Ovary (tissue), 9 donors: Measurements from ENCODE around the gene GTPBP8. TPM values are rescaled to one million over a fixed set of nuclear protein-coding genes. Genes with fewer than 3 reads are reported as not detected.

ENCODE experiments used
- DNase-seq, 5 donors: peaks; one replicate each; pipeline ENCODE4 v3.0.0-alpha.2; 2019 to 2020
- H3K27ac ChIP-seq, 2 donors: fragments of 200-600 bp; one replicate each; pipeline versions ENCODE4 v1.5.1 to v1.8.0; 2019 to 2022
- H3K27me3 ChIP-seq: fragments of 200-600 bp; one replicate; pipeline ENCODE4 v1.8.0; 2022
- H3K36me3 ChIP-seq: fragments of 200-600 bp; sonication (generic); one replicate; pipeline ENCODE4 v1.5.1; 2019
- H3K4me1 ChIP-seq: one replicate; pipeline ENCODE4 v1.8.1; 2013; ENCODE audit warnings: mild to moderate bottlenecking, moderate library complexity; ENCODE audit not compliant: insufficient read depth
- H3K4me3 ChIP-seq: fragments of 200-600 bp; sonication (generic); one replicate; pipeline ENCODE4 v1.5.1; 2017
- H3K9me3 ChIP-seq, 2 donors: fragments of 200-600 bp in 1 of 2; sonication (generic) in 1 of 2; one replicate each; pipeline versions ENCODE4 v1.5.1 to v1.8.1; 2013 to 2019; ENCODE audit warnings: mild to moderate bottlenecking in 1 of 2, moderate library complexity in 1 of 2
- EP300 ChIP-seq: sonication (generic); formaldehyde crosslinking; IDR thresholded peaks from one replicate; pipeline ENCODE4 v1.6.1; 2017; ENCODE audit warnings: antibody characterized with exemption
- POLR2A ChIP-seq: fragments of 450-650 bp; IDR thresholded peaks from one replicate; pipeline ENCODE4 v1.6.1; 2017; ENCODE audit warnings: antibody characterized with exemption, mild to moderate bottlenecking, moderate library complexity
- WGBS, 3 donors: extraction: QIAGEN DNeasy Blood & Tissue Kit in 1 of 3; methylation state at CpG; one replicate each; pipeline versions ENCODE4 v1.1.5 to v1.1.7; 2013 to 2017; 5-methylcytosine and 5-hydroxymethylcytosine counted together
- intact Hi-C, 4 donors: fragments of 100-400 bp; cut with DNase I; formaldehyde crosslinking; loops; one replicate each; pipeline versions ENCODE4 v1.11.0 to v1.15.1; 2022 to 2023
- polyA plus RNA-seq, 2 donors: library from polyadenylated mRNA; stranded (reverse); fragments of 200-250 nt in 1 of 2; fragments of 350-450 nt in 1 of 2; fragmentation: Illumina TruSeq in 1 of 2; extraction: RNeasy Lipid Tissue Mini Kit (QIAGEN cat#74804) in 1 of 2; gene quantifications; one replicate each; pipeline ENCODE4 v1.2.3, GENCODE V29; 2013 to 2014
- total RNA-seq, 7 donors: library from RNA; depleted of rRNA in 2 of 7; stranded (reverse); fragments of >200 nt in 2 of 7; fragmentation: NEBNext Ultra II Directional in 3 of 7; extraction: Animal tissue kit (Norgen Biotek cat#: 25700) in 3 of 7; gene quantifications; one replicate each; pipeline versions ENCODE4 v1.1.0 to v1.2.4, GENCODE V29; 2016 to 2023
- TF ChIP-seq, protein P1 (sequence below), 3 donors: fragments of 450-650 bp in 2 of 3; fragments of 200-600 bp in 1 of 3; IDR thresholded peaks; one replicate each; pipeline versions ENCODE4 v1.5.1 to v1.8.0; 2016 to 2022; ENCODE audit warnings: antibody characterized with exemption in 3 of 3, mild to moderate bottlenecking in 1 of 3
- donor health status: DM: no; HTN: no; CAD: no; lungs with moderate emphysema.
- donor health status: DM: no; HTN: no; CAD: no.
- donor health status: Bipolar disorder and iron deficiency.
- donor health status: DM: yes; HTN: yes; CAD: no.
- donor health status: DM: no; HTN: no; CAD: no.
- donor health status: DM: yes; HTN: yes; CAD: no.

The GTPBP8 gene
- total and polyA plus RNA-seq, 9 donors: 9.7 to 30.6 (median 13.0) TPM

DNA sequence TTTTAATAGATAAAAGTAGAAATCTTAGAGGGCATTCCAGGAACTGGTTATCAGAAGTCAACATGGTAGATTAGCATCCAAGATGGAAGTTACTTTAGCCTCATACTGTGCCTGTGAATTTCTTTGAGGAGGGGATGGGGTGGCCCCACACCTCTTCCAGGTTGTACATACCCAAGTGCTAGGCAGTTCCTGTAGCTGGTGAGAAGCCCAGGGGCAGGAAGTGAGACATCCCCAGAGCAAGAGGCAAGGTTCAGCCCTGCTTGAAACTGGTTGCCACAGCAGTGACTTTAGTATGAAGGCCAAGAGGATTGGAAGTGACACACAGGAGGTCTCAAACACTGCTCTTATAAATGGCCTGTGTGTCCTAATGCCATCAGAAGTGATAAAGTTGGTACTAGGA lies 11.9 kb downstream of the GTPBP8 start:
- DNase-seq: no peak
- Histone ChIP-seq H3K4me3 (no peak overlapping the region), H3K4me1 (no peaks in the 10 kb centered on the region), H3K9me3 (no peaks in the 10 kb centered on the region), H3K36me3 (no peaks in the 10 kb centered on the region), H3K27me3 (no peaks in the 10 kb centered on the region), H3K27ac (no peak overlapping the region)
- TF ChIP-seq EP300 (no peak), POLR2A (no peak)
- TF ChIP-seq, protein P1, sequence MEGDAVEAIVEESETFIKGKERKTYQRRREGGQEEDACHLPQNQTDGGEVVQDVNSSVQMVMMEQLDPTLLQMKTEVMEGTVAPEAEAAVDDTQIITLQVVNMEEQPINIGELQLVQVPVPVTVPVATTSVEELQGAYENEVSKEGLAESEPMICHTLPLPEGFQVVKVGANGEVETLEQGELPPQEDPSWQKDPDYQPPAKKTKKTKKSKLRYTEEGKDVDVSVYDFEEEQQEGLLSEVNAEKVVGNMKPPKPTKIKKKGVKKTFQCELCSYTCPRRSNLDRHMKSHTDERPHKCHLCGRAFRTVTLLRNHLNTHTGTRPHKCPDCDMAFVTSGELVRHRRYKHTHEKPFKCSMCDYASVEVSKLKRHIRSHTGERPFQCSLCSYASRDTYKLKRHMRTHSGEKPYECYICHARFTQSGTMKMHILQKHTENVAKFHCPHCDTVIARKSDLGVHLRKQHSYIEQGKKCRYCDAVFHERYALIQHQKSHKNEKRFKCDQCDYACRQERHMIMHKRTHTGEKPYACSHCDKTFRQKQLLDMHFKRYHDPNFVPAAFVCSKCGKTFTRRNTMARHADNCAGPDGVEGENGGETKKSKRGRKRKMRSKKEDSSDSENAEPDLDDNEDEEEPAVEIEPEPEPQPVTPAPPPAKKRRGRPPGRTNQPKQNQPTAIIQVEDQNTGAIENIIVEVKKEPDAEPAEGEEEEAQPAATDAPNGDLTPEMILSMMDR (IDR thresholded peaks at IDR 0.05): no peak
- intact Hi-C loops: no loop called here

DNA sequence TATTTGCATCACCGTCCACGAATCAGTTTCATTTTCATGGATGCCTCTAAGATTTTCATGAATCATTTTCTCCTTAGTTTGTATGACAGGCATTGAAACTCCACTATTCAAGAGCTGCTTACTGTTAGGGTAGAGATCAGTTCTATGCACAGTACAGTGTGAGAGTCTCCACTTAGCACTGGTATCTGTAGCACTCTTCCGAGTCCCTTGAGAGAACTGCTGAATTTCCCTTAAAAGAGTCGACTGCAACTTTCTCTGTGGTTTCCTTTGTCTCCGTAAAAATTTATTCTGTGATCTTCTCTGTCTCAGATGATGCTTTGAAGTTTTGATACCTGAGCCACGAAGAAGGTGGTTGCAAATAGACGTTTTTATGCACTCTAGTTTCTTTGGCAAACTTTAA lies 14.8 kb downstream of the GTPBP8 start:
- H3K9me3 ChIP-seq: no peaks in the 10 kb centered on the region
- intact Hi-C loops: no loop called here
- no peak overlapping the region for H3K4me3 ChIP-seq
- H3K4me1 ChIP-seq: no peaks in the 10 kb centered on the region
- TF ChIP-seq POLR2A (no peak), EP300 (no peak)
- TF ChIP-seq, protein P1 (IDR thresholded peaks at IDR 0.05): no peak
- H3K27me3 ChIP-seq: no peaks in the 10 kb centered on the region
- H3K27ac ChIP-seq: no peak overlapping the region
- no peak for DNase-seq
- WGBS, 3 donors: 75 to 82% (median 78%) methylated on average over 7 of the region's 7 CpGs
- H3K36me3 ChIP-seq: no peaks in the 10 kb centered on the region

DNA sequence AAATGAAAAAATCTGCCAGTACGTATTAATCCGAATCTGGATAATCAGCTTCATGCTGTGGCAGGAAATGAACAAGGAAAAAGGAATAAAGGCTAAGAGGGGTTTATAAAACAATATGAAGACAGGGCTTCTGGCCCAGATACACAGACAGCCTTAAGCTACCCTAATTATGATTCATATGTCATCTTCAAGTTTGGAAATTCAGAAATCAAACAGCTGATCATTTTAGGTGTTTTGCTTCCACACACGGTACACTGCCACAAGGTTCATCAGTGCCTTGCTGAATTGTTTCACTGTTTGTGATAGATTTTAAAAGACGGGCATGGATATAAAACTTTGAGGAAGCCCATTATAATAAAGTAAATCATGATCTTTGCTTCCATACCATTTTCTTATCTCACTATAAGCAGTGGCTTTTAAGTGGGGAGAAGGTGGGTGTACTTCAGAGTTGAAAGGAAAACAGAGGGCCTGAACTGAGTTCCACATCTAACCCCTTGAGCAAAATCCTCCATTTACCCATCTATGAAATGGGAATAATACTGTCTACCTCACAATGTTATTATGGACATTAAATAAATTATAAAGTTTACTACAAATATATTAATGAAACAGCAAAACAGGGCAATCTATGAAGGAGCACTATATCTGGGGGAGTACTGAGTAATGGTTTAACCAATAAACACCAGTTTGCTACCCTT lies 15.7 kb downstream of the GTPBP8 start:
- H3K27me3 ChIP-seq: no peaks in the 10 kb centered on the region
- H3K4me3 ChIP-seq: no peak overlapping the region
- H3K4me1 ChIP-seq: no peaks in the 10 kb centered on the region
- no peaks in the 10 kb centered on the region for H3K36me3 ChIP-seq
- DNase-seq: no peak
- intact Hi-C loops: no loop called here
- H3K9me3 ChIP-seq: no peaks in the 10 kb centered on the region
- no peak overlapping the region for H3K27ac ChIP-seq
- WGBS, 3 donors: 79 to 89% (median 82%) methylated on average over 4 of the region's 4 CpGs
- TF ChIP-seq EP300: no peak
- TF ChIP-seq, protein P1 (IDR thresholded peaks at IDR 0.05): no peak
- no peak for TF ChIP-seq POLR2A

DNA sequence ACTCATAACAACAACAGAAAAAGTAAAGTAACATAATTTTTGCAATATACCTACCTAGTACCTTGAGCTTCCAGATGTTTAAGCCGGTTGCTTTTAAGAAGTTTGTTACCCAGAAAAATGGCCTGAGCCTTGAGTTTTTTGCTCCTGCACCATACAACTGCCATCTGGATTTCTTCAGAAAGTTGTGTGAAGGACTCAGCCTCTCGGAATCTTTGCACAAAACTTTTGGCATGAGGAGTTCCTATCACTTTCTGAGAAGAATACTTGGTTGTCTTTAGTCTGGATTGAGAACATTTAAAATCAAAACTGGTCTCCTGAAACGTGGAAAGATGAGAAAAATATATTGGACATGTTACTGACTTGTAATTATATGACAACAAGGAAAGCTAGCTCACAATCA lies 17.3 kb downstream of the GTPBP8 start:
- WGBS, 3 donors: 38 to 48% (median 43%) methylated on average over 3 of the region's 3 CpGs
- no peak for DNase-seq
- intact Hi-C loops: no loop called here
- no peak overlapping the region for H3K27ac ChIP-seq
- no peaks in the 10 kb centered on the region for H3K27me3 ChIP-seq
- no peaks in the 10 kb centered on the region for H3K36me3 ChIP-seq
- no peak overlapping the region for H3K4me3 ChIP-seq
- H3K9me3 ChIP-seq: no peaks in the 10 kb centered on the region
- no peaks in the 10 kb centered on the region for H3K4me1 ChIP-seq
- TF ChIP-seq, protein P1 (IDR thresholded peaks at IDR 0.05): no peak
- TF ChIP-seq EP300 (no peak), POLR2A (no peak)
